IMR-90 (cell line): ENCODE results near the gene CDKAL1. TPM values are rescaled to one million over a fixed set of nuclear protein-coding genes. Genes with fewer than 3 reads are reported as not detected.

ENCODE experiments used
- ATAC-seq: fragments of 200-7000 bp; cut with Tn5 transposase; 2 replicates; pipeline ENCODE4 v1.9.1; 2020; ENCODE audit warnings: low read depth, mild to moderate bottlenecking, moderate library complexity
- BruUV-seq: library from RNA; stranded (reverse); fragments of 400-500 nt; replicated peaks from 2 replicates; lab custom pipeline; 2021; lab: Mats Ljungman, UMichigan
- CTCF ChIA-PET: fragments of 300-600 bp; formaldehyde crosslinking; extraction: SDS; loops from one replicate; lab custom pipeline; 2021; ENCODE audit warnings: antibody characterized with exemption; lab: Yijun Ruan, JAX
- POLR2A ChIA-PET: fragments of 300-600 bp; sonication (Branson Sonifier 250); formaldehyde crosslinking; loops from one replicate; lab custom pipeline; 2022; ENCODE audit warnings: antibody characterized with exemption; ENCODE audit not compliant: unreplicated experiment; lab: Charles Lee
- DNase-seq: peaks from one replicate; pipeline ENCODE4 v3.0.0; 2013
- H2AFZ ChIP-seq: replicated peaks from 2 replicates; pipeline ENCODE3; 2013; ENCODE audit warnings: low read length, mild to moderate bottlenecking; ENCODE audit not compliant: poor library complexity
- H2AK5ac ChIP-seq: 2 replicates; pipeline ENCODE4 v1.6.1; 2013; ENCODE audit warnings: low read depth, low read length, inconsistent platforms
- H2AK9ac ChIP-seq: replicated peaks from 2 replicates; pipeline ENCODE3; 2013; ENCODE audit warnings: mild to moderate bottlenecking, low read depth, low read length, moderate library complexity; ENCODE audit not compliant: poor library complexity
- H2BK120ac ChIP-seq: 2 replicates; pipeline ENCODE4 v1.6.1; 2013; ENCODE audit warnings: low read depth, low read length, inconsistent platforms
- H2BK15ac ChIP-seq: 3 replicates; pipeline ENCODE4 v1.6.1; 2013; ENCODE audit warnings: low read depth, low read length, inconsistent platforms
- H2BK20ac ChIP-seq: 2 replicates; pipeline ENCODE4 v1.6.1; 2013; ENCODE audit warnings: low read depth, mild to moderate bottlenecking, inconsistent platforms, low read length, moderate library complexity
- H2BK5ac ChIP-seq: 2 replicates; pipeline ENCODE4 v1.6.1; 2013; ENCODE audit warnings: mild to moderate bottlenecking, low read depth, low read length, inconsistent platforms; ENCODE audit not compliant: poor library complexity, severe bottlenecking
- H3K14ac ChIP-seq: replicated peaks from 2 replicates; pipeline ENCODE4 v1.6.1; 2013; ENCODE audit warnings: low read depth, low read length, inconsistent platforms
- H3K18ac ChIP-seq: 2 replicates; pipeline ENCODE4 v1.6.1; 2013; ENCODE audit warnings: low read depth, low read length, control low read depth
- H3K23ac ChIP-seq: 2 replicates; pipeline ENCODE4 v1.6.1; 2013; ENCODE audit warnings: low read depth, low read length, inconsistent platforms
- H3K27ac ChIP-seq: 2 replicates; pipeline ENCODE4 v1.5.1; 2013; ENCODE audit warnings: mild to moderate bottlenecking, control low read depth, low read length; ENCODE audit not compliant: insufficient read depth
- H3K27me3 ChIP-seq: 2 replicates; pipeline ENCODE4 v1.6.1; 2013; ENCODE audit warnings: low read length; ENCODE audit not compliant: control insufficient read depth, insufficient read depth
- H3K36me3 ChIP-seq: 2 replicates; pipeline ENCODE4 v1.6.1; 2013; ENCODE audit warnings: low read length, mixed read lengths; ENCODE audit not compliant: control insufficient read depth, insufficient read depth
- H3K4ac ChIP-seq: 2 replicates; pipeline ENCODE4 v1.6.1; 2013; ENCODE audit warnings: low read depth, low read length, inconsistent platforms
- H3K4me1 ChIP-seq: 2 replicates; pipeline ENCODE4 v1.6.1; 2013; ENCODE audit warnings: low read length, mixed read lengths; ENCODE audit not compliant: control insufficient read depth, insufficient read depth
- H3K4me2 ChIP-seq: 2 replicates; pipeline ENCODE4 v1.6.1; 2013; ENCODE audit warnings: low read depth, mild to moderate bottlenecking, control low read depth, low read length, moderate library complexity
- H3K4me3 ChIP-seq: 2 replicates; pipeline ENCODE4 v1.5.1; 2013; ENCODE audit warnings: low read depth, mild to moderate bottlenecking, control low read depth, low read length, moderate library complexity; ENCODE audit not compliant: insufficient read depth
- H3K56ac ChIP-seq: 2 replicates; pipeline ENCODE4 v1.6.1; 2013; ENCODE audit warnings: low read length, inconsistent platforms; ENCODE audit not compliant: insufficient read depth; ENCODE audit errors: extremely low read depth
- H3K79me1 ChIP-seq, 2 experiments: 2 replicates each; pipeline ENCODE4 v1.6.1; 2013; ENCODE audit warnings: low read length in 2 of 2, inconsistent platforms in 1 of 2, low read depth in 1 of 2
- H3K9ac ChIP-seq: 2 replicates; pipeline ENCODE4 v1.6.1; 2013; ENCODE audit warnings: low read depth, low read length, control low read depth
- H3K9me1 ChIP-seq: 2 replicates; pipeline ENCODE4 v1.6.1; 2013; ENCODE audit warnings: low read length, inconsistent platforms; ENCODE audit not compliant: insufficient read depth
- H3K9me3 ChIP-seq: 2 replicates; pipeline ENCODE4 v1.6.1; 2013; ENCODE audit warnings: low read length; ENCODE audit not compliant: control insufficient read depth, insufficient read depth
- H4K20me1 ChIP-seq: 2 replicates; pipeline ENCODE4 v1.6.1; 2013; ENCODE audit warnings: low read length, inconsistent platforms; ENCODE audit not compliant: insufficient read depth
- H4K5ac ChIP-seq: 2 replicates; pipeline ENCODE4 v1.6.1; 2013; ENCODE audit warnings: mild to moderate bottlenecking, low read depth, low read length, control low read depth
- H4K8ac ChIP-seq, 2 experiments: 2 replicates each; pipeline ENCODE4 v1.6.1; 2013; ENCODE audit warnings: low read depth in 2 of 2, low read length in 2 of 2, control low read depth in 1 of 2, inconsistent platforms in 1 of 2
- H4K91ac ChIP-seq: 2 replicates; pipeline ENCODE4 v1.6.1; 2013; ENCODE audit warnings: low read depth, low read length, inconsistent platforms; ENCODE audit not compliant: insufficient read depth
- BHLHE40 ChIP-seq: fragments of 150-350 bp; IDR thresholded peaks from 2 replicates; pipeline ENCODE4 v1.6.1; 2016; ENCODE audit warnings: mild to moderate bottlenecking, low read depth, low read length
- MAFK ChIP-seq: IDR thresholded peaks from 2 replicates; pipeline ENCODE4 v1.6.1; 2012; ENCODE audit warnings: low read depth, low read length, improper control_type of control experiment
- MAZ ChIP-seq: IDR thresholded peaks from 2 replicates; pipeline ENCODE4 v1.6.1; 2012; ENCODE audit warnings: low read depth, mild to moderate bottlenecking, low read length, improper control_type of control experiment, moderate library complexity, borderline replicate concordance
- RAD21 ChIP-seq: IDR thresholded peaks from 2 replicates; pipeline ENCODE4 v1.6.1; 2012; ENCODE audit warnings: low read length, improper control_type of control experiment
- RCOR1 ChIP-seq: IDR thresholded peaks from 2 replicates; pipeline ENCODE4 v1.6.1; 2012; ENCODE audit warnings: mild to moderate bottlenecking, low read length, improper control_type of control experiment; ENCODE audit not compliant: insufficient replicate concordance
- RFX5 ChIP-seq: IDR thresholded peaks from 2 replicates; pipeline ENCODE4 v1.8.0; 2012; ENCODE audit warnings: low read depth, mild to moderate bottlenecking, low read length, moderate library complexity
- SMC3 ChIP-seq: fragments of 150-350 bp; IDR thresholded peaks from 2 replicates; pipeline ENCODE4 v1.6.1; 2016; ENCODE audit warnings: low read depth, mild to moderate bottlenecking, antibody characterized with exemption, low read length, moderate library complexity
- WGBS, 2 experiments: methylation state at CpG; one replicate each; pipeline versions ENCODE4 v1.1.5 to v1.1.7; 2013; ENCODE audit warnings: missing lambda C conversion rate in 2 of 2; ENCODE audit not compliant: insufficient read length in 1 of 2; ENCODE audit errors: extremely low coverage in 2 of 2; 5-methylcytosine and 5-hydroxymethylcytosine counted together
- dilution Hi-C: fragments of 300-500 bp; cut with HindIII; formaldehyde crosslinking; loops from one replicate; pipeline ENCODE4 v1.14.3; 2018; ENCODE audit warnings: low sequenced_read_pairs; ENCODE audit not compliant: unreplicated experiment
- in situ Hi-C: fragments of 300-500 bp; cut with MboI; formaldehyde crosslinking; loops from 3 replicates; pipeline ENCODE4 v1.14.3; 2019; ENCODE audit warnings: low sequenced_read_pairs, inconsistent platforms, mixed read lengths
- intact Hi-C: fragments of 100-400 bp; cut with micrococcal nuclease; formaldehyde crosslinking; loops from 2 replicates; pipeline ENCODE4 v1.10.0; 2022
- polyA plus RNA-seq, 3 experiments: library from polyadenylated mRNA; depleted of rRNA; stranded (reverse); fragments of >200 nt; gene quantifications; 2 replicates each; pipeline ENCODE4 v1.2.3, GENCODE V29; 2012; ENCODE audit warnings: low replicate concordance in 1 of 3
- total RNA-seq: library from RNA; depleted of rRNA; stranded (reverse); fragments of >200 nt; gene quantifications from 2 replicates; pipeline ENCODE4 v1.2.3, GENCODE V29; 2012

CDKAL1 gene
- total and polyA plus RNA-seq, 2 of the 4 experiments (the other 2 are of a cell fraction): 3.7 to 13.1 TPM

DNA sequence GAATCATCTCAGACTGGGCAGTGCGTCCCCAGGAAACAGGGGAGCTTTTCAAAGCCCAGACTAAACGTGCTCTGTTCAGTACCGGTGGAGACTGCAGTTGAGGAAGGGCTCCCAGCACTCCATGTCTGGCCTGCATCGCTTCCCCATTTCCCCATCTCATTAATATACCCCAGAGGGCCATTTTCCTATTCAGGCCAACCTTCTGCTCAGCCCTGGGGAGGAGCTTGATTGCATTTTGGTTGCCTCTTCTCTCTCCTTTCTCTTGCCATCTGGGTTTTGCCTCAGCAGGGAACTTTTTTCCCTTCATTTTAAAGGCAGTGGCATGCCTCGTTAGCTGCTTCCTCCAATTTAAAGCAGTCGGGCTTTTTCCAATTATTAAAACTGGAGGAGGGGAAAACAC, 665.0 kb downstream of the CDKAL1 start:
- H3K4me1 ChIP-seq: peaks cover 1% of the 10 kb centered on the region; the same call in 1 of the 2 replicates
- TF ChIP-seq BHLHE40: no peak
- no peak for TF ChIP-seq SMC3
- TF ChIP-seq RFX5: no peak
- no peak for TF ChIP-seq MAZ
- TF ChIP-seq RCOR1: no peak
- no peak for TF ChIP-seq MAFK
- TF ChIP-seq RAD21: no peak
- dilution Hi-C loops: no loop called here
- H2AFZ ChIP-seq: no peak overlapping the region
- no peak overlapping the region for H3K56ac ChIP-seq
- WGBS, 2 experiments: 87% methylated on average over 3 of the region's 6 CpGs; no CpG with 5 or more reads in 1 of the 2 experiments
- ATAC-seq: no peak
- H4K8ac ChIP-seq: no peak overlapping the region
- no peaks in the 10 kb centered on the region; the same call in 1 of the 2 replicates for H3K9me1 ChIP-seq
- CTCF ChIA-PET: no interaction called here
- H2AK5ac ChIP-seq: no peak overlapping the region
- H3K9ac ChIP-seq: no peak overlapping the region
- H4K5ac ChIP-seq: no peak overlapping the region
- POLR2A ChIA-PET: interaction anchor here (0.6 kb wide), 1 partner anchor 587 kb away, joined by 3 read pairs; no protein-coding TSS in a partner anchor
- no peaks in the 10 kb centered on the region for H4K20me1 ChIP-seq
- no peak overlapping the region for H3K4ac ChIP-seq
- no peak for DNase-seq
- no peak overlapping the region for H4K91ac ChIP-seq
- no peak overlapping the region for H2BK5ac ChIP-seq
- H2BK120ac ChIP-seq: no peak overlapping the region
- no peak overlapping the region for H3K14ac ChIP-seq
- no peaks in the 10 kb centered on the region for H3K27me3 ChIP-seq
- in situ Hi-C loops: no loop called here
- H3K36me3 ChIP-seq: no peaks in the 10 kb centered on the region
- no peak overlapping the region for H2AK9ac ChIP-seq
- H2BK20ac ChIP-seq: no peak overlapping the region
- no peak overlapping the region for H3K18ac ChIP-seq
- H3K4me3 ChIP-seq: no peak overlapping the region
- no peak overlapping the region for H3K4me2 ChIP-seq
- no peak overlapping the region for H3K27ac ChIP-seq
- H3K79me1 ChIP-seq: no peaks in the 10 kb centered on the region
- intact Hi-C loops: no loop called here
- no peak overlapping the region for H2BK15ac ChIP-seq
- no peaks in the 10 kb centered on the region for H3K9me3 ChIP-seq
- no peak overlapping the region for H3K23ac ChIP-seq
- BruUV-seq: no TSS peak
